GM19023 (cell line): ENCODE data around the gene UGT1A3.

Experiments
- ATAC-seq: cut with Tn5 transposase; IDR thresholded peaks from one replicate; pipeline ENCODE4 v1.9.1; 2021; ENCODE audit warnings: mild to moderate bottlenecking, moderate library complexity; ENCODE audit not compliant: unreplicated experiment

UGT1A3 gene

GRCh38 chr2:233756429-233757081 is 27.7 kb downstream of the UGT1A3 start:
- no peak for ATAC-seq

- ATAC-seq, result no peak
Measured at GRCh38 chr2:233758141-233758540, 29.3 kb downstream of the UGT1A3 start.

- no peak for ATAC-seq
Measured at GRCh38 chr2:233758849-233759248, 30.0 kb downstream of the UGT1A3 start.

- ATAC-seq, result no peak
Measured at GRCh38 chr2:233760043-233760442, 31.2 kb downstream of the UGT1A3 start, which contains the start of gene UGT1A1. Gene UGT1A1, plus strand, starts transcription at chr2:233760270. Its CDS starts 18 bp downstream, at chr2:233760288.

- no peak for ATAC-seq
Measured at GRCh38 chr2:233761040-233761769, 32.4 kb downstream of the UGT1A3 start.

- ATAC-seq, result no peak
Measured at GRCh38 chr2:233764264-233764663, 35.4 kb downstream of the UGT1A3 start.

GRCh38 chr2:233764761-233765160 is 35.9 kb downstream of the UGT1A3 start:
- ATAC-seq, result no peak

- ATAC-seq, result no peak
Measured at GRCh38 chr2:233766416-233766815, 37.6 kb downstream of the UGT1A3 start.

- no peak for ATAC-seq
Measured at GRCh38 chr2:233768076-233768475, 39.2 kb downstream of the UGT1A3 start.

- ATAC-seq, result no peak
Measured at GRCh38 chr2:233769260-233769659, 40.4 kb downstream of the UGT1A3 start.

GRCh38 chr2:233772153-233772552 is 43.3 kb downstream of the UGT1A3 start:
- ATAC-seq, result no peak

GRCh38 chr2:233772583-233772982 is 43.7 kb downstream of the UGT1A3 start:
- ATAC-seq, result no peak

- no peak for ATAC-seq
Measured at GRCh38 chr2:233773854-233774253, 45.0 kb downstream of the UGT1A3 start.

- no peak for ATAC-seq
Measured at GRCh38 chr2:233775414-233775813, 46.6 kb downstream of the UGT1A3 start.

GRCh38 chr2:233778030-233778429 is 49.2 kb downstream of the UGT1A3 start, which contains the start of gene MROH2A:
Gene MROH2A, plus strand, starts transcription at chr2:233778330. Its CDS starts 1,029 bp downstream, at chr2:233779359.
- no peak for ATAC-seq

GRCh38 chr2:233779722-233780121 is 50.9 kb downstream of the UGT1A3 start:
- ATAC-seq, result no peak

- no peak for ATAC-seq
Measured at GRCh38 chr2:233780771-233781170, 51.9 kb downstream of the UGT1A3 start.

- ATAC-seq, result no peak
Measured at GRCh38 chr2:233789554-233789953, 60.7 kb downstream of the UGT1A3 start.

GRCh38 chr2:233791151-233791882 is 62.5 kb downstream of the UGT1A3 start:
- ATAC-seq, result no peak

GRCh38 chr2:233791883-233792329 is 63.1 kb downstream of the UGT1A3 start:
- ATAC-seq, result no peak

- no peak for ATAC-seq
Measured at GRCh38 chr2:233792720-233793119, 63.9 kb downstream of the UGT1A3 start.
